ENCODE measurements around the gene PCSK4. TPM values are rescaled to one million over a fixed set of nuclear protein-coding genes. Genes with fewer than 3 reads are reported as not detected.

PCSK4 gene
- total RNA-seq, 1 donor from 2014 or later: 1.3 TPM

GRCh38 chr19:1437609-1438008 lies 52.5 kb downstream of the PCSK4 start:
- peak overlapping the region; percentile 79 for H3K4me3 ChIP-seq
- H3K4me1 ChIP-seq: peaks cover 34% of the 10 kb centered on the region
- no peak for TF ChIP-seq CTCF (IDR thresholded peaks at IDR 0.05; ENCODE audit: borderline replicate concordance)
- peak overlapping the region; percentile 85 for H3K27ac ChIP-seq (replicated peaks)
- H3K9me3 ChIP-seq (replicated peaks): no peaks in the 10 kb centered on the region
- DNase-seq: no peak
- intact Hi-C loops (cut with micrococcal nuclease): no loop called here
- peaks cover 64% of the 10 kb centered on the region for H3K36me3 ChIP-seq
- no peaks in the 10 kb centered on the region for H3K27me3 ChIP-seq (ENCODE audit: low read depth)

GRCh38 chr19:1435378-1435989 lies 54.7 kb downstream of the PCSK4 start:
- no peak for DNase-seq
- H3K27ac ChIP-seq (replicated peaks): no peak overlapping the region

GRCh38 chr19:1434577-1435060 lies 55.5 kb downstream of the PCSK4 start:
- no peak for TF ChIP-seq CTCF (IDR thresholded peaks at IDR 0.05; ENCODE audit: borderline replicate concordance)
- H3K9me3 ChIP-seq (replicated peaks): no peaks in the 10 kb centered on the region
- no peaks in the 10 kb centered on the region for H3K27me3 ChIP-seq (ENCODE audit: low read depth)
- H3K27ac ChIP-seq (replicated peaks): no peak overlapping the region
- intact Hi-C loops (cut with micrococcal nuclease): no loop called here
- H3K4me3 ChIP-seq: no peak overlapping the region
- no peak for DNase-seq
- H3K4me1 ChIP-seq: peaks cover 34% of the 10 kb centered on the region
- peaks cover 64% of the 10 kb centered on the region for H3K36me3 ChIP-seq

More at GRCh38 chr19:1435378-1435989, 54.7 kb downstream of the PCSK4 start:
- TF ChIP-seq CTCF (IDR thresholded peaks at IDR 0.05; ENCODE audit: borderline replicate concordance): no peak
- Histone ChIP-seq H3K36me3 (peaks cover 64% of the 10 kb centered on the region), H3K27me3 (ENCODE audit: low read depth) (no peaks in the 10 kb centered on the region), H3K4me1 (peaks cover 37% of the 10 kb centered on the region), H3K9me3 (replicated peaks) (no peaks in the 10 kb centered on the region), H3K4me3 (no peak overlapping the region)
- intact Hi-C loops (cut with micrococcal nuclease): no loop called here

- intact Hi-C loops (cut with micrococcal nuclease): no loop called here
- Histone ChIP-seq H3K4me1 (peaks cover 34% of the 10 kb centered on the region), H3K4me3 (no peak overlapping the region), H3K36me3 (peaks cover 67% of the 10 kb centered on the region), H3K27ac (replicated peaks) (no peak overlapping the region), H3K9me3 (replicated peaks) (no peaks in the 10 kb centered on the region), H3K27me3 (ENCODE audit: low read depth) (no peaks in the 10 kb centered on the region)
- no peak for DNase-seq
- no peak for TF ChIP-seq CTCF (IDR thresholded peaks at IDR 0.05; ENCODE audit: borderline replicate concordance)
These were observed 56.1 kb downstream of the PCSK4 start for GRCh38 chr19:1434040-1434366.

GRCh38 chr19:1433119-1434039 lies 56.8 kb downstream of the PCSK4 start:
- intact Hi-C loops (cut with micrococcal nuclease): no loop called here
- H3K27ac ChIP-seq (replicated peaks): no peak overlapping the region
- no peaks in the 10 kb centered on the region for H3K9me3 ChIP-seq (replicated peaks)
- no peaks in the 10 kb centered on the region for H3K27me3 ChIP-seq (ENCODE audit: low read depth)
- peaks cover 73% of the 10 kb centered on the region for H3K36me3 ChIP-seq
- no peak for DNase-seq
- no peak overlapping the region for H3K4me3 ChIP-seq
- peaks cover 33% of the 10 kb centered on the region for H3K4me1 ChIP-seq
- no peak for TF ChIP-seq CTCF (IDR thresholded peaks at IDR 0.05; ENCODE audit: borderline replicate concordance)

All from left ventricle myocardium inferior (tissue), 1 donor.